Peyer's patch (tissue), 4 donors: Measurements from ENCODE around the gene NAALADL1.

Experiments
- POLR2A ChIP-seq, 2 donors: fragments of 450-650 bp; IDR thresholded peaks; one replicate each; pipeline ENCODE4 v1.5.1; 2017; ENCODE audit warnings: antibody characterized with exemption in 2 of 2, mild to moderate bottlenecking in 2 of 2, moderate library complexity in 2 of 2
- TF ChIP-seq, protein P1 (sequence below), 6 experiments: fragments of 450-650 bp in 4 of 6; fragments of 200-600 bp in 2 of 6; sonication (generic) in 1 of 6; IDR thresholded peaks; one replicate each; pipeline ENCODE4 v1.5.1; 2017 to 2019; ENCODE audit warnings: antibody characterized with exemption in 6 of 6, mild to moderate bottlenecking in 3 of 6, moderate library complexity in 1 of 6

DNA sequence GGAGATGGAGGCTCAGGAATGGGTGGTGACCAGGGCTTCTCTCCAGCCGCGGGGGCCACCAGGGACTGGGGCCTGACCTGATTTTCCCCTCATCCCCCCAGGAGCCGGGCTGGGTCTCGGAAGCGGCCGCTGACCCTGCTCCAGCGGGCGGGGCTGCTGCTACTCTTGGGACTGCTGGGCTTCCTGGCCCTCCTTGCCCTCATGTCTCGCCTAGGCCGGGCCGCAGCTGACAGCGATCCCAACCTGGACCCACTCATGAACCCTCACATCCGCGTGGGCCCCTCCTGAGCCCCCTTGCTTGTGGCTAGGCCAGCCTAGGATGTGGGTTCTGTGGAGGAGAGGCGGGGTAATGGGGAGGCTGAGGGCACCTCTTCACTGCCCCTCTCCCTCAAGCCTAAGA is 29.5 kb upstream of the NAALADL1 start:
- TF ChIP-seq, protein P1, sequence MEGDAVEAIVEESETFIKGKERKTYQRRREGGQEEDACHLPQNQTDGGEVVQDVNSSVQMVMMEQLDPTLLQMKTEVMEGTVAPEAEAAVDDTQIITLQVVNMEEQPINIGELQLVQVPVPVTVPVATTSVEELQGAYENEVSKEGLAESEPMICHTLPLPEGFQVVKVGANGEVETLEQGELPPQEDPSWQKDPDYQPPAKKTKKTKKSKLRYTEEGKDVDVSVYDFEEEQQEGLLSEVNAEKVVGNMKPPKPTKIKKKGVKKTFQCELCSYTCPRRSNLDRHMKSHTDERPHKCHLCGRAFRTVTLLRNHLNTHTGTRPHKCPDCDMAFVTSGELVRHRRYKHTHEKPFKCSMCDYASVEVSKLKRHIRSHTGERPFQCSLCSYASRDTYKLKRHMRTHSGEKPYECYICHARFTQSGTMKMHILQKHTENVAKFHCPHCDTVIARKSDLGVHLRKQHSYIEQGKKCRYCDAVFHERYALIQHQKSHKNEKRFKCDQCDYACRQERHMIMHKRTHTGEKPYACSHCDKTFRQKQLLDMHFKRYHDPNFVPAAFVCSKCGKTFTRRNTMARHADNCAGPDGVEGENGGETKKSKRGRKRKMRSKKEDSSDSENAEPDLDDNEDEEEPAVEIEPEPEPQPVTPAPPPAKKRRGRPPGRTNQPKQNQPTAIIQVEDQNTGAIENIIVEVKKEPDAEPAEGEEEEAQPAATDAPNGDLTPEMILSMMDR (IDR thresholded peaks at IDR 0.05): no peak
- no peak for TF ChIP-seq POLR2A (IDR thresholded peaks at IDR 0.05)
